ENCODE results near the gene CALU. TPM values are rescaled to one million over a fixed set of nuclear protein-coding genes. Genes with fewer than 3 reads are reported as not detected.

Gene CALU
- total and polyA plus RNA-seq, 2 experiments from 2014 or later, result 136 to 179 TPM

DNA sequence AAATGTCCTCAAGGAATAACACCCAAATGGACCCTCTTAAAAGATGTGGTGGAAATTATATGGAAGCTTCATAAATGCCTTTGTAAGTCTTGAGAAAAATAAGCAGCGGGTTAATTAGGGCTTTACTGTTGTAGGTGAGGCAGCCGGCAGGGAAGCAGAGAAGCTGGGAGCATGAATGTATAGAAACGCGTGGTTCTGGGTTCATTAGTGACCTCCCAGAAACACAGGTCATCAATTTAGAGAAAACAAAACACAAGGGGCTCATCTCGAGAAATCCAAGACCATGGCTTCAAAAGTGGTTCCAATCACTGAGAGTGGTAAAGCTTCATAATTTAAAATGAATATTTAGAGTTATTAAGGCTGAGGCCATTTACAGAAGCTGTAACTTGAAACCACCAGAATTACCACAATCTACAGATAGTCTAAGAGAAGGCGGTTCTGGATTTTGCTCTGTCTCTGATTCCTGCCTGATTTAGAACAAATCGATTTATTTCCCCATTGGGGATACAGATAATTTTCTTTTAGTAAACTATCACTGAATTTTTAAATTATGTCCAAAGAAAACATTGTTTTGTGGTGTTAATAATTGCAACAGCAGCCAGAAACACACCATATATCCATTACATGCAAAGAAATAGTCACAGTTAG, 46.4 kb upstream of the CALU start:
- peaks cover 7% of the 10 kb centered on the region for H3K9me3 Mint-ChIP-seq

More for the DNA sequence above, 46.4 kb upstream of the CALU start:
- Mint-ChIP-seq H3K27ac (no peak overlapping the region), H3K4me1 (peaks cover 5% of the 10 kb centered on the region), H3K36me3 (ENCODE audit: low read depth) (peaks cover 1% of the 10 kb centered on the region; the same call in 2 of the 3 replicates), H3K27me3 (ENCODE audit: insufficient read depth, low read depth, poor library complexity) (peaks cover 8% of the 10 kb centered on the region), H3K4me3 (no peak overlapping the region)
- Histone ChIP-seq H3K4me3 (no peak overlapping the region), H3K9me2 (ENCODE audit: insufficient read depth) (peaks cover 4% of the 10 kb centered on the region; the same call in 1 of the 2 replicates), H4K20me1 (replicated peaks; ENCODE audit: insufficient read depth) (no peaks in the 10 kb centered on the region), H3K36me3 (ENCODE audit: insufficient read depth) (no peaks in the 10 kb centered on the region), H3K79me2 (replicated peaks; ENCODE audit: insufficient read depth) (no peaks in the 10 kb centered on the region), H3K4me2 (no peak overlapping the region), H2AFZ (no peak overlapping the region; the same call in 1 of the 2 replicates), H3F3A (replicated peaks; ENCODE audit: low read depth) (no peaks in the 10 kb centered on the region), H3K4me1 (ENCODE audit: insufficient read depth) (peaks cover 4% of the 10 kb centered on the region; the same call in 1 of the 2 replicates), H3K27me3 (ENCODE audit: insufficient read depth) (peaks cover 9% of the 10 kb centered on the region), H3K27ac (ENCODE audit: low read depth) (no peak overlapping the region)
- ATAC-seq, result no peak
- TF ChIP-seq JUNB (IDR thresholded peaks at IDR 0.05; ENCODE audit: unreplicated experiment) (no peak), EZH2phosphoT487 (IDR thresholded peaks at IDR 0.05; ENCODE audit: unreplicated experiment) (no peak), ZNF331 (CRISPR knock-in tag; IDR thresholded peaks at IDR 0.05; ENCODE audit: low read depth) (no peak), NANOG (IDR thresholded peaks at IDR 0.05; ENCODE audit: borderline replicate concordance) (no peak), EZH2 (IDR thresholded peaks at IDR 0.05; ENCODE audit: low read depth, unreplicated experiment) (no peak), CREB1 (CRISPR knock-in tag; IDR thresholded peaks at IDR 0.05; ENCODE audit: low read depth) (no peak), ZNF114 (CRISPR knock-in tag; IDR thresholded peaks at IDR 0.05) (no peak), STAT1 (IDR thresholded peaks at IDR 0.05; ENCODE audit: unreplicated experiment) (no peak), POLR2AphosphoS5 (IDR thresholded peaks at IDR 0.05; ENCODE audit: low read depth) (no peak)
- TF ChIP-seq, protein P1, sequence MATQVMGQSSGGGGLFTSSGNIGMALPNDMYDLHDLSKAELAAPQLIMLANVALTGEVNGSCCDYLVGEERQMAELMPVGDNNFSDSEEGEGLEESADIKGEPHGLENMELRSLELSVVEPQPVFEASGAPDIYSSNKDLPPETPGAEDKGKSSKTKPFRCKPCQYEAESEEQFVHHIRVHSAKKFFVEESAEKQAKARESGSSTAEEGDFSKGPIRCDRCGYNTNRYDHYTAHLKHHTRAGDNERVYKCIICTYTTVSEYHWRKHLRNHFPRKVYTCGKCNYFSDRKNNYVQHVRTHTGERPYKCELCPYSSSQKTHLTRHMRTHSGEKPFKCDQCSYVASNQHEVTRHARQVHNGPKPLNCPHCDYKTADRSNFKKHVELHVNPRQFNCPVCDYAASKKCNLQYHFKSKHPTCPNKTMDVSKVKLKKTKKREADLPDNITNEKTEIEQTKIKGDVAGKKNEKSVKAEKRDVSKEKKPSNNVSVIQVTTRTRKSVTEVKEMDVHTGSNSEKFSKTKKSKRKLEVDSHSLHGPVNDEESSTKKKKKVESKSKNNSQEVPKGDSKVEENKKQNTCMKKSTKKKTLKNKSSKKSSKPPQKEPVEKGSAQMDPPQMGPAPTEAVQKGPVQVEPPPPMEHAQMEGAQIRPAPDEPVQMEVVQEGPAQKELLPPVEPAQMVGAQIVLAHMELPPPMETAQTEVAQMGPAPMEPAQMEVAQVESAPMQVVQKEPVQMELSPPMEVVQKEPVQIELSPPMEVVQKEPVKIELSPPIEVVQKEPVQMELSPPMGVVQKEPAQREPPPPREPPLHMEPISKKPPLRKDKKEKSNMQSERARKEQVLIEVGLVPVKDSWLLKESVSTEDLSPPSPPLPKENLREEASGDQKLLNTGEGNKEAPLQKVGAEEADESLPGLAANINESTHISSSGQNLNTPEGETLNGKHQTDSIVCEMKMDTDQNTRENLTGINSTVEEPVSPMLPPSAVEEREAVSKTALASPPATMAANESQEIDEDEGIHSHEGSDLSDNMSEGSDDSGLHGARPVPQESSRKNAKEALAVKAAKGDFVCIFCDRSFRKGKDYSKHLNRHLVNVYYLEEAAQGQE (IDR thresholded peaks at IDR 0.05; ENCODE audit: unreplicated experiment), result no peak
- TF ChIP-seq, protein P2, sequence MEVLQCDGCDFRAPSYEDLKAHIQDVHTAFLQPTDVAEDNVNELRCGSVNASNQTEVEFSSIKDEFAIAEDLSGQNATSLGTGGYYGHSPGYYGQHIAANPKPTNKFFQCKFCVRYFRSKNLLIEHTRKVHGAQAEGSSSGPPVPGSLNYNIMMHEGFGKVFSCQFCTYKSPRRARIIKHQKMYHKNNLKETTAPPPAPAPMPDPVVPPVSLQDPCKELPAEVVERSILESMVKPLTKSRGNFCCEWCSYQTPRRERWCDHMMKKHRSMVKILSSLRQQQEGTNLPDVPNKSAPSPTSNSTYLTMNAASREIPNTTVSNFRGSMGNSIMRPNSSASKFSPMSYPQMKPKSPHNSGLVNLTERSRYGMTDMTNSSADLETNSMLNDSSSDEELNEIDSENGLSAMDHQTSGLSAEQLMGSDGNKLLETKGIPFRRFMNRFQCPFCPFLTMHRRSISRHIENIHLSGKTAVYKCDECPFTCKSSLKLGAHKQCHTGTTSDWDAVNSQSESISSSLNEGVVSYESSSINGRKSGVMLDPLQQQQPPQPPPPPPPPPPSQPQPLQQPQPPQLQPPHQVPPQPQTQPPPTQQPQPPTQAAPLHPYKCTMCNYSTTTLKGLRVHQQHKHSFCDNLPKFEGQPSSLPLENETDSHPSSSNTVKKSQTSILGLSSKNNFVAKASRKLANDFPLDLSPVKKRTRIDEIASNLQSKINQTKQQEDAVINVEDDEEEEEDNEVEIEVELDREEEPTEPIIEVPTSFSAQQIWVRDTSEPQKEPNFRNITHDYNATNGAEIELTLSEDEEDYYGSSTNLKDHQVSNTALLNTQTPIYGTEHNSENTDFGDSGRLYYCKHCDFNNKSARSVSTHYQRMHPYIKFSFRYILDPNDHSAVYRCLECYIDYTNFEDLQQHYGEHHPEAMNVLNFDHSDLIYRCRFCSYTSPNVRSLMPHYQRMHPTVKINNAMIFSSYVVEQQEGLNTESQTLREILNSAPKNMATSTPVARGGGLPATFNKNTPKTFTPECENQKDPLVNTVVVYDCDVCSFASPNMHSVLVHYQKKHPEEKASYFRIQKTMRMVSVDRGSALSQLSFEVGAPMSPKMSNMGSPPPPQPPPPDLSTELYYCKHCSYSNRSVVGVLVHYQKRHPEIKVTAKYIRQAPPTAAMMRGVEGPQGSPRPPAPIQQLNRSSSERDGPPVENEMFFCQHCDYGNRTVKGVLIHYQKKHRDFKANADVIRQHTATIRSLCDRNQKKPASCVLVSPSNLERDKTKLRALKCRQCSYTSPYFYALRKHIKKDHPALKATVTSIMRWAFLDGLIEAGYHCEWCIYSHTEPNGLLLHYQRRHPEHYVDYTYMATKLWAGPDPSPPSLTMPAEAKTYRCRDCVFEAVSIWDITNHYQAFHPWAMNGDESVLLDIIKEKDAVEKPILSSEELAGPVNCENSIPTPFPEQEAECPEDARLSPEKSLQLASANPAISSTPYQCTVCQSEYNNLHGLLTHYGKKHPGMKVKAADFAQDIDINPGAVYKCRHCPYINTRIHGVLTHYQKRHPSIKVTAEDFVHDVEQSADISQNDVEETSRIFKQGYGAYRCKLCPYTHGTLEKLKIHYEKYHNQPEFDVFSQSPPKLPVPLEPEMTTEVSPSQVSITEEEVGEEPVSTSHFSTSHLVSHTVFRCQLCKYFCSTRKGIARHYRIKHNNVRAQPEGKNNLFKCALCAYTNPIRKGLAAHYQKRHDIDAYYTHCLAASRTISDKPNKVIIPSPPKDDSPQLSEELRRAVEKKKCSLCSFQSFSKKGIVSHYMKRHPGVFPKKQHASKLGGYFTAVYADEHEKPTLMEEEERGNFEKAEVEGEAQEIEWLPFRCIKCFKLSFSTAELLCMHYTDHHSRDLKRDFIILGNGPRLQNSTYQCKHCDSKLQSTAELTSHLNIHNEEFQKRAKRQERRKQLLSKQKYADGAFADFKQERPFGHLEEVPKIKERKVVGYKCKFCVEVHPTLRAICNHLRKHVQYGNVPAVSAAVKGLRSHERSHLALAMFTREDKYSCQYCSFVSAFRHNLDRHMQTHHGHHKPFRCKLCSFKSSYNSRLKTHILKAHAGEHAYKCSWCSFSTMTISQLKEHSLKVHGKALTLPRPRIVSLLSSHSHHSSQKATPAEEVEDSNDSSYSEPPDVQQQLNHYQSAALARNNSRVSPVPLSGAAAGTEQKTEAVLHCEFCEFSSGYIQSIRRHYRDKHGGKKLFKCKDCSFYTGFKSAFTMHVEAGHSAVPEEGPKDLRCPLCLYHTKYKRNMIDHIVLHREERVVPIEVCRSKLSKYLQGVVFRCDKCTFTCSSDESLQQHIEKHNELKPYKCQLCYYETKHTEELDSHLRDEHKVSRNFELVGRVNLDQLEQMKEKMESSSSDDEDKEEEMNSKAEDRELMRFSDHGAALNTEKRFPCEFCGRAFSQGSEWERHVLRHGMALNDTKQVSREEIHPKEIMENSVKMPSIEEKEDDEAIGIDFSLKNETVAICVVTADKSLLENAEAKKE (CRISPR knock-in tag; IDR thresholded peaks at IDR 0.05), result no peak
- TF ChIP-seq, protein P3, sequence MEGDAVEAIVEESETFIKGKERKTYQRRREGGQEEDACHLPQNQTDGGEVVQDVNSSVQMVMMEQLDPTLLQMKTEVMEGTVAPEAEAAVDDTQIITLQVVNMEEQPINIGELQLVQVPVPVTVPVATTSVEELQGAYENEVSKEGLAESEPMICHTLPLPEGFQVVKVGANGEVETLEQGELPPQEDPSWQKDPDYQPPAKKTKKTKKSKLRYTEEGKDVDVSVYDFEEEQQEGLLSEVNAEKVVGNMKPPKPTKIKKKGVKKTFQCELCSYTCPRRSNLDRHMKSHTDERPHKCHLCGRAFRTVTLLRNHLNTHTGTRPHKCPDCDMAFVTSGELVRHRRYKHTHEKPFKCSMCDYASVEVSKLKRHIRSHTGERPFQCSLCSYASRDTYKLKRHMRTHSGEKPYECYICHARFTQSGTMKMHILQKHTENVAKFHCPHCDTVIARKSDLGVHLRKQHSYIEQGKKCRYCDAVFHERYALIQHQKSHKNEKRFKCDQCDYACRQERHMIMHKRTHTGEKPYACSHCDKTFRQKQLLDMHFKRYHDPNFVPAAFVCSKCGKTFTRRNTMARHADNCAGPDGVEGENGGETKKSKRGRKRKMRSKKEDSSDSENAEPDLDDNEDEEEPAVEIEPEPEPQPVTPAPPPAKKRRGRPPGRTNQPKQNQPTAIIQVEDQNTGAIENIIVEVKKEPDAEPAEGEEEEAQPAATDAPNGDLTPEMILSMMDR (conservative IDR thresholded peaks at IDR 0.05; ENCODE audit: low read depth in 2 of 2), result no peak
- TF ChIP-seq, protein P4, sequence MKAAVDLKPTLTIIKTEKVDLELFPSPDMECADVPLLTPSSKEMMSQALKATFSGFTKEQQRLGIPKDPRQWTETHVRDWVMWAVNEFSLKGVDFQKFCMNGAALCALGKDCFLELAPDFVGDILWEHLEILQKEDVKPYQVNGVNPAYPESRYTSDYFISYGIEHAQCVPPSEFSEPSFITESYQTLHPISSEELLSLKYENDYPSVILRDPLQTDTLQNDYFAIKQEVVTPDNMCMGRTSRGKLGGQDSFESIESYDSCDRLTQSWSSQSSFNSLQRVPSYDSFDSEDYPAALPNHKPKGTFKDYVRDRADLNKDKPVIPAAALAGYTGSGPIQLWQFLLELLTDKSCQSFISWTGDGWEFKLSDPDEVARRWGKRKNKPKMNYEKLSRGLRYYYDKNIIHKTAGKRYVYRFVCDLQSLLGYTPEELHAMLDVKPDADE (IDR thresholded peaks at IDR 0.05), result no peak
- no peak for DNase-seq (ENCODE audit: low spot score)

All from GM23338 (cell line).